SH-SY5Y (cell line): ENCODE measurements around the gene SQOR.

Experiments used
- GATA2 ChIP-seq: IDR thresholded peaks from 2 replicates; pipeline ENCODE4 v1.6.1; 2011; ENCODE audit warnings: mild to moderate bottlenecking, low read depth, low read length
- GATA3 ChIP-seq: IDR thresholded peaks from 2 replicates; pipeline ENCODE4 v1.6.1; 2011; ENCODE audit warnings: low read depth, mild to moderate bottlenecking, low read length, moderate library complexity

GRCh38 chr15:45637552-45638033, 2.8 kb downstream of the SQOR start:
- TF ChIP-seq GATA2, result no peak
- TF ChIP-seq GATA3, result no peak
